GM12873 (cell line): ENCODE data around the gene PEPD.

Experiments used
- CTCF ChIP-seq: IDR thresholded peaks from 2 replicates; pipeline ENCODE4 v1.5.1; 2012; ENCODE audit warnings: low read depth, mild to moderate bottlenecking, moderate library complexity, low read length, control low read depth; ENCODE audit not compliant: insufficient read depth; ENCODE audit errors: missing control alignments

Gene PEPD

GRCh38 chr19:33394006-33394722 is 127.4 kb downstream of the PEPD start:
- TF ChIP-seq CTCF, result no peak

- no peak for TF ChIP-seq CTCF
Observed at GRCh38 chr19:33393286-33394005, 128.1 kb downstream of the PEPD start.

- TF ChIP-seq CTCF, result no peak
Observed at GRCh38 chr19:33392341-33393285, 129.0 kb downstream of the PEPD start.

- TF ChIP-seq CTCF, result no peak
Observed at GRCh38 chr19:33391631-33392249, 129.9 kb downstream of the PEPD start.

GRCh38 chr19:33390908-33391630 is 130.5 kb downstream of the PEPD start:
- no peak for TF ChIP-seq CTCF

- no peak for TF ChIP-seq CTCF
Observed at GRCh38 chr19:33390101-33390907, 131.3 kb downstream of the PEPD start.
